ENCODE data around the gene WDR54. TPM values are rescaled to one million over a fixed set of nuclear protein-coding genes. Genes with fewer than 3 reads are reported as not detected.

Gene WDR54
- total RNA-seq, 4 donors from 2014 or later, result 2.3 to 7.0 TPM; not detected in 2

GRCh38 chr2:74423231-74424095, 1.9 kb downstream of the WDR54 start:
- Histone ChIP-seq H3K27me3 (no peaks in the 10 kb centered on the region), H3K36me3 (peaks cover 0 to 4% (median 0%) of the 10 kb centered on the region in 4 donors), H3K27ac (no peak overlapping the region), H3K4me1 (peaks cover 5 to 19% (median 7%) of the 10 kb centered on the region in 4 donors), H3K9me3 (no peaks in the 10 kb centered on the region), H3K4me3 (no peak overlapping the region)
- intact Hi-C loops (cut with DNase I; ENCODE audit: low total_unique reads) (no loop called here), in situ Hi-C loops (cut with MboI; ENCODE audit: low pct_ligation_motif_present in 1 of 4, low pct_unique_long_range_greater_than_20kb in 1 of 4, low sequenced_read_pairs in 3 of 4) (no loop called here)
- WGBS, 2 donors (ENCODE audit: low coverage in 1 of 2), result 49 to 66% methylated on average over 4 to 9 of the region's 9 CpGs
- TF ChIP-seq POLR2A (IDR thresholded peaks at IDR 0.05) (no peak), POLR2AphosphoS5 (IDR thresholded peaks at IDR 0.05) (no peak), CTCF (IDR thresholded peaks at IDR 0.05) (no peak), EP300 (IDR thresholded peaks at IDR 0.05; ENCODE audit: low read depth) (no peak)
- no peak for DNase-seq

GRCh38 chr2:74424139-74424992, 2.8 kb downstream of the WDR54 start:
- in situ Hi-C loops (cut with MboI; ENCODE audit: low pct_ligation_motif_present in 1 of 4, low pct_unique_long_range_greater_than_20kb in 1 of 4, low sequenced_read_pairs in 3 of 4), result no loop called here
- no peak overlapping the region for H3K4me3 ChIP-seq
- 87% methylated on average over 5 of the region's 5 CpGs; no CpG with 5 or more reads in 1 of the 2 donors for WGBS, 2 donors (ENCODE audit: low coverage in 1 of 2)

GRCh38 chr2:74424995-74425406, 3.5 kb downstream of the WDR54 start:
- Histone ChIP-seq H3K4me3 (no peak overlapping the region), H3K27ac (no peak overlapping the region), H3K9me3 (no peaks in the 10 kb centered on the region), H3K4me1 (peaks cover 5 to 28% (median 10%) of the 10 kb centered on the region in 4 donors), H3K36me3 (peaks cover 0 to 9% (median 0%) of the 10 kb centered on the region in 4 donors), H3K27me3 (no peaks in the 10 kb centered on the region)
- in situ Hi-C loops (cut with MboI; ENCODE audit: low pct_ligation_motif_present in 1 of 4, low pct_unique_long_range_greater_than_20kb in 1 of 4, low sequenced_read_pairs in 3 of 4), result no loop called here
- 78% methylated on average over 5 of the region's 5 CpGs; no CpG with 5 or more reads in 1 of the 2 donors for WGBS, 2 donors (ENCODE audit: low coverage in 1 of 2)
- no peak for DNase-seq
- TF ChIP-seq POLR2AphosphoS5 (IDR thresholded peaks at IDR 0.05) (no peak), EP300 (IDR thresholded peaks at IDR 0.05; ENCODE audit: low read depth) (no peak), POLR2A (IDR thresholded peaks at IDR 0.05) (no peak), CTCF (IDR thresholded peaks at IDR 0.05) (no peak)
- intact Hi-C loops (cut with DNase I; ENCODE audit: low total_unique reads), result no loop called here

More at GRCh38 chr2:74424139-74424992, 2.8 kb downstream of the WDR54 start:
- TF ChIP-seq EP300 (IDR thresholded peaks at IDR 0.05; ENCODE audit: low read depth) (no peak), POLR2AphosphoS5 (IDR thresholded peaks at IDR 0.05) (no peak), CTCF (IDR thresholded peaks at IDR 0.05) (no peak), POLR2A (IDR thresholded peaks at IDR 0.05) (no peak)
- no peak for DNase-seq
- H3K27me3 ChIP-seq, result no peaks in the 10 kb centered on the region
- peaks cover 0 to 9% (median 0%) of the 10 kb centered on the region in 4 donors for H3K36me3 ChIP-seq
- no peaks in the 10 kb centered on the region for H3K9me3 ChIP-seq
- H3K27ac ChIP-seq, result no peak overlapping the region
- intact Hi-C loops (cut with DNase I; ENCODE audit: low total_unique reads), result no loop called here
- peaks cover 5 to 22% (median 8%) of the 10 kb centered on the region in 4 donors for H3K4me1 ChIP-seq

GRCh38 chr2:74425523-74425922, 4.0 kb downstream of the WDR54 start:
- DNase-seq, result no peak
- no peak for TF ChIP-seq EP300 (IDR thresholded peaks at IDR 0.05; ENCODE audit: low read depth)
- TF ChIP-seq CTCF (IDR thresholded peaks at IDR 0.05), result no peak
- TF ChIP-seq POLR2AphosphoS5 (IDR thresholded peaks at IDR 0.05), result no peak
- no peak for TF ChIP-seq POLR2A (IDR thresholded peaks at IDR 0.05)
- Histone ChIP-seq H3K27me3 (no peaks in the 10 kb centered on the region), H3K4me3 (no peak overlapping the region), H3K4me1 (peaks cover 9 to 31% (median 11%) of the 10 kb centered on the region in 4 donors), H3K36me3 (peaks cover 0 to 9% (median 0%) of the 10 kb centered on the region in 4 donors), H3K27ac (no peak overlapping the region), H3K9me3 (no peaks in the 10 kb centered on the region)
- in situ Hi-C loops (cut with MboI; ENCODE audit: low pct_ligation_motif_present in 1 of 4, low pct_unique_long_range_greater_than_20kb in 1 of 4, low sequenced_read_pairs in 3 of 4) (no loop called here), intact Hi-C loops (cut with DNase I; ENCODE audit: low total_unique reads) (no loop called here)
- 85% methylated on average over 7 of the region's 7 CpGs; no CpG with 5 or more reads in 1 of the 2 donors for WGBS, 2 donors (ENCODE audit: low coverage in 1 of 2)

Data from transverse colon (tissue), 4 donors.